ENCODE results near the gene CDRT4. TPM values are rescaled to one million over a fixed set of nuclear protein-coding genes. Genes with fewer than 3 reads are reported as not detected.

Gene CDRT4
- total RNA-seq, 8 experiments from 2014 or later: 2.6 to 25.8 (median 11.9) TPM

GRCh38 chr17:15395091-15395490 is 72.3 kb downstream of the CDRT4 start:
- 66 to 100% (median 84%) methylated on average over 1 to 4 of the region's 4 CpGs; no CpG with 5 or more reads in 2 of the 10 experiments for WGBS, 10 experiments
- Histone ChIP-seq H3K27ac (no peak overlapping the region), H3K4me1 (replicated peaks in 1 of 2) (no peaks in the 10 kb centered on the region), H3K4me3 (no peak overlapping the region)
- ATAC-seq (replicated peaks in 6 of 8): no peak
- in situ Hi-C loops (cut with MboI; ENCODE audit: low pct_unique_long_range_greater_than_20kb in 2 of 9, low sequenced_read_pairs in 9 of 9, unreplicated experiment in 9 of 9): no loop called here

DNA sequence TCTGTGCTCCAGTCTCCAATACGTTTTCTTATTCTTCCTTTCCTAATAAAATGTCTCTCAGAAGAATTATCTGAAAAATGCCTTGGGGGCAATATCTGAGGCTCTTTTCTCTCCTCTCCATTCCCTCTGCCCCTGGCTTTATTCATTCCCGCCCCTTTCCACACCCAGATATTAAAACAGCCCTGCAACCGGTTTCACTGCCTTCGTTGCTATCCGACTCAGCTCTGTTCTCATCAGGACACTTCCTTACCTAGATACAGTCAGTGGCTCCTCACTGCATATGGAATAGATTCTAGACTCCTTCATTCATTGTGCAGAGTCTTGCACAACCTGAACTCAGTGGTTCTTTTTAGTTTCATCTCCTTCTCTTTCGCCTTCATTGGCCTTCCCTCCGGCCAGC is 74.0 kb downstream of the CDRT4 start:
- no peak overlapping the region for H3K27ac ChIP-seq
- H3K4me1 ChIP-seq (replicated peaks in 1 of 2): no peaks in the 10 kb centered on the region
- ATAC-seq (replicated peaks in 6 of 8): no peak
- H3K4me3 ChIP-seq: no peak overlapping the region
- WGBS, 10 experiments: 64 to 91% (median 80%) methylated on average over 2 to 7 of the region's 7 CpGs
- in situ Hi-C loops (cut with MboI; ENCODE audit: low pct_unique_long_range_greater_than_20kb in 2 of 9, low sequenced_read_pairs in 9 of 9, unreplicated experiment in 9 of 9): no loop called here

GRCh38 chr17:15392326-15392741 is 75.1 kb downstream of the CDRT4 start:
- Histone ChIP-seq H3K27ac (no peak overlapping the region), H3K4me3 (no peak overlapping the region), H3K4me1 (replicated peaks in 1 of 2) (no peaks in the 10 kb centered on the region)
- in situ Hi-C loops (cut with MboI; ENCODE audit: low pct_unique_long_range_greater_than_20kb in 2 of 9, low sequenced_read_pairs in 9 of 9, unreplicated experiment in 9 of 9): no loop called here
- ATAC-seq (replicated peaks in 6 of 8): peak in 2 of 8 experiments; percentile 70 to 75
- 0 to 80% (median 61%) methylated on average over 1 to 5 of the region's 5 CpGs; no CpG with 5 or more reads in 4 of the 10 experiments for WGBS, 10 experiments

- in situ Hi-C loops (cut with MboI; ENCODE audit: low pct_unique_long_range_greater_than_20kb in 2 of 9, low sequenced_read_pairs in 9 of 9, unreplicated experiment in 9 of 9): no loop called here
- peak in 3 of 8 experiments; percentile 66 to 81 (median 81) for ATAC-seq (replicated peaks in 6 of 8)
- WGBS, 10 experiments: 20 to 93% (median 85%) methylated on average over 2 to 7 of the region's 8 CpGs; no CpG with 5 or more reads in 1 of the 10 experiments
- Histone ChIP-seq H3K4me3 (no peak overlapping the region), H3K27ac (no peak overlapping the region), H3K4me1 (replicated peaks in 1 of 2) (no peaks in the 10 kb centered on the region)
Measured at GRCh38 chr17:15388356-15389041, 78.9 kb downstream of the CDRT4 start.

- 40 to 100% (median 92%) methylated on average over 1 to 4 of the region's 4 CpGs; no CpG with 5 or more reads in 1 of the 10 experiments for WGBS, 10 experiments
- no peaks in the 10 kb centered on the region for H3K4me1 ChIP-seq (replicated peaks in 1 of 2)
- H3K4me3 ChIP-seq: no peak overlapping the region
- in situ Hi-C loops (cut with MboI; ENCODE audit: low pct_unique_long_range_greater_than_20kb in 2 of 9, low sequenced_read_pairs in 9 of 9, unreplicated experiment in 9 of 9): no loop called here
- no peak for ATAC-seq (replicated peaks in 6 of 8)
- H3K27ac ChIP-seq: no peak overlapping the region
Measured at GRCh38 chr17:15386083-15386482, 81.3 kb downstream of the CDRT4 start.

Other genes starting within 250 kb of the CDRT4 start
- 100 to 1,000 TPM in 2 of 8 experiments, 10 to 100 TPM in 2, 1 to 10 TPM in 3, under 1 TPM in 1; 0.46 to 106 (median 12.2) TPM for gene PMP22, start 202.3 kb downstream of the CDRT4 start, total RNA-seq
- 1 to 10 TPM in 2 of 8 experiments, under 1 TPM in 3, not detected in 3; 0.54 to 2.9 (median 0.90) TPM for gene TEKT3, start 126.0 kb downstream of the CDRT4 start, total RNA-seq
- 10 to 100 TPM; 10.4 to 60.5 (median 23.0) TPM for gene TVP23C, start 95.9 kb upstream of the CDRT4 start, total RNA-seq
- 1 to 10 TPM in 4 of 8 experiments, under 1 TPM in 3, not detected in 1; 0.11 to 2.6 (median 1.2) TPM for gene FBXW10B, start 152.1 kb upstream of the CDRT4 start, total RNA-seq
- gene TRIM16, start 216.7 kb upstream of the CDRT4 start, total RNA-seq: 10 to 100 TPM; 17.0 to 49.1 (median 34.9) TPM
- gene ZNF286A, start 232.1 kb upstream of the CDRT4 start, total RNA-seq: 100 to 1,000 TPM in 1 of 8 experiments, 10 to 100 TPM in 7; 32.1 to 114 (median 56.6) TPM

Data from motor neuron (in vitro differentiated cells).